ENCODE data around the gene VEGFB.

VEGFB gene

GRCh38 chr11:64263021-64263946 is 28.9 kb downstream of the VEGFB start:
- FAIRE-seq = no peak

- no peak for FAIRE-seq
Observed at GRCh38 chr11:64263947-64264317, 29.5 kb downstream of the VEGFB start.

- no peak for FAIRE-seq
Observed at GRCh38 chr11:64264371-64264852, 30.0 kb downstream of the VEGFB start.

- FAIRE-seq = no peak
Observed at GRCh38 chr11:64265176-64266160, 31.1 kb downstream of the VEGFB start.

- FAIRE-seq = no peak
Observed at GRCh38 chr11:64266339-64266738, 32.0 kb downstream of the VEGFB start.

- FAIRE-seq = no peak
Observed at GRCh38 chr11:64267207-64267945, 33.0 kb downstream of the VEGFB start.

GRCh38 chr11:64268025-64268892 is 33.9 kb downstream of the VEGFB start:
- FAIRE-seq = no peak

GRCh38 chr11:64268893-64269539 is 34.6 kb downstream of the VEGFB start:
- no peak for FAIRE-seq

GRCh38 chr11:64269540-64270220 is 35.3 kb downstream of the VEGFB start:
- FAIRE-seq = peak; percentile 88

GRCh38 chr11:64275031-64275800 is 40.8 kb downstream of the VEGFB start:
- FAIRE-seq = no peak

- FAIRE-seq = no peak
Observed at GRCh38 chr11:64275841-64276240, 41.5 kb downstream of the VEGFB start.

GRCh38 chr11:64276653-64277431 is 42.5 kb downstream of the VEGFB start:
- no peak for FAIRE-seq

- FAIRE-seq = no peak
Observed at GRCh38 chr11:64278576-64279190, 44.3 kb downstream of the VEGFB start.

GRCh38 chr11:64281957-64282770 is 47.8 kb downstream of the VEGFB start:
- FAIRE-seq = no peak

GRCh38 chr11:64283092-64283491 is 48.7 kb downstream of the VEGFB start:
- no peak for FAIRE-seq

GRCh38 chr11:64284048-64284961 is 49.9 kb downstream of the VEGFB start, which contains the start of gene BAD:
Gene BAD, minus strand, starts transcription at chr11:64284665. Its CDS starts 297 bp downstream, at chr11:64284368.
- no peak for FAIRE-seq

All from TTC549 (cell line).